HG03521 (cell line): ENCODE data around the gene PTPRK.

Experiments
- ATAC-seq: cut with Tn5 transposase; IDR thresholded peaks from one replicate; pipeline ENCODE4 v1.9.1; 2021; ENCODE audit warnings: mild to moderate bottlenecking, moderate library complexity; ENCODE audit not compliant: unreplicated experiment

PTPRK gene

GRCh38 chr6:128520436-128521281 lies at the start of gene PTPRK:
Gene PTPRK, minus strand, starts transcription at chr6:128520599. Its CDS starts 241 bp downstream, at chr6:128520358.
- peak; percentile 93 for ATAC-seq

DNA sequence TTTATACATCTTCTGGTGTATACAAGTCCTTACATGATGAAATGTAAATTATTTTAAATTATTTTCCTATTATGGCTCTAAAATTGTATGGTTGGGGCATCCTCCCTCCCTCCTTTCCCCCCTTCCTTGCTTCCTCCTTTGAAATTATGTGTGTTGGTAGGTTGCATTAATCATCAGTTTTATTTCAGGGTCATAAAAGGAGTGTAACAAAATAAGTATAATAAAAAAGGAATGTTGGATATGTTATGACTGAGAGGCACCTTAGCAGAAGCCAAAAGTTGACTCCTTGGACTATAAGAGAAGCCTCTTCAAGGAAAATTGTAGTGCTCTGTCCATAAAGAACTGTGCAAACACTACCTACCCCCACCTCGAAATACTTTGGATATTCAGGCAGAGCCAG lies 46.6 kb upstream of the PTPRK start:
- no peak for ATAC-seq

DNA sequence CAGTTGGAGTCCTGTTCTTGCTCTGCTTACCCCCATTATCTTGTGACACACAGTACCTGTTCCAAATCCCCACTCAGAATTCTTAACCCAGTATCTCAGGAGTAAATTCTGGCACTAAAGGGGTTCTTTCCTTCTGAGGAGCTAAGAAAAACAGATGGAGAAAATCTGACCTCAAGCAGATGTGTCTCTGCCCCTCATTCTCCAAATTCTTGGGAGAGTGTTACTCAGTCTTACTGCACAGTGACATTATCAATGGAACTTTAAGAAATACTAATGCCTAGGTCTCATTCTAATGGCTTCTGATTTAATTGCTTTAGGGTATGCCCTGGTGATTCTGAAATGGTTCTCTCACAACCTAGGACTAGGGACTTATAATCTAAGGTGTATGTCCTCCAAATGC lies 40.6 kb upstream of the PTPRK start:
- no peak for ATAC-seq

GRCh38 chr6:128558924-128559323 lies 38.5 kb upstream of the PTPRK start:
- ATAC-seq: no peak

DNA sequence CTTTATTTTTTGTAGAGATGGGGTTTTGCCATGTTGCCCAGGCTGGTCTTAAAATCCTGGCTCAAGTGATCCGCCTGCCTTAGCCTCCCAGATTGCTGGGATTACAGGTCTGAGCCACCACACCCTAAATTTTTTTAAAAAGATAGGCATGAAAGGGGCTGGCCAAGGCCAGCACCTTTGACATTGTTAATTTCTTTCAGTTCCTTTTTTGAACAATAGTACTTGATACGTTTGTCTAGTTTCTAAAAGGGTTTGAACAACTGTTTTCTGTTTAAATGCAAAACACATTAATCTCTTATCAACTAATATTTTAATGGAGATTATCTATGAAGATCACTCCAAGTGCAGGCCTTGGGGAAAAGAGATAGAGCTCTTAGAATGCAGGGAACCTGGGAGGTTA lies 37.6 kb upstream of the PTPRK start:
- ATAC-seq: peak; percentile 50

GRCh38 chr6:128557081-128557480 lies 36.7 kb upstream of the PTPRK start:
- no peak for ATAC-seq

DNA sequence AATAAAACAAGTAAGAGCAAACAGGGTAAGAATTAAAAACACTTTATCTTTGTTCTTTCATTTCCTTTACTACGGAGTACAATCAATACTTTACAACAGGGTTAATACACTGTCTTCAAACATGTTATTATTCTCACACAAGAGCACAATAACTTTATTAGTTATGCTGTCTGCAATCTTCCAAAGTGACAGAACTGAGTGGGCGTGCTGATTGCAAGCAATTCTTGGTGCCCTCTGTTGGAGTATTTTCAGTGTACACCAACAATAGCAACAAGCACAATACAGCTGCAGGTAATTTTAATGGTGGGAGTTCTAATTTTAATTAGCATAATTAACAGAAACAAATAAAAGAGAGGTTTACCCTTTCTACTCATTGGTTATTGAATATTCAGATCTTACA lies 33.9 kb upstream of the PTPRK start:
- ATAC-seq: no peak

- no peak for ATAC-seq
Observed at GRCh38 chr6:128541261-128541660, 20.9 kb upstream of the PTPRK start.

DNA sequence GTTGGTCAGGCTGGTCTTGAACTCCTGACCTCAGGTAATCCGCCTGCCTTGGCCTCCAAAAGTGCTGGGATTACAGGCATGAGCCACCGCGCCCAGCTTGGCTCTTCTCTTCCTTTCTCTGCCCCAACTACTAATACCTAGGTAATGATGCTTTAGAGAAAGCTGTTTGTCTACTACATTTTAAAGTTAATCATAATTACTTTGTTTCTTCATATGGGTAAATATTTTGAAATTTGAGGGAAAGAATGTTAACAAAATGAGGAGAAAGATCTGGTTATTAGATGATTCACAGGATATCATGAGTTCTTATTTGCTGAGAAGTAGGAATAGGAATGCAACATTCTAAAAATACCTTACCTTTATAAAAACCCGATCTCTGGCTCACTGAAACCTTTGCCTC lies 18.4 kb upstream of the PTPRK start:
- ATAC-seq: no peak

GRCh38 chr6:128532827-128533226 lies 12.4 kb upstream of the PTPRK start:
- no peak for ATAC-seq

GRCh38 chr6:128532136-128532535 lies 11.7 kb upstream of the PTPRK start:
- no peak for ATAC-seq

- ATAC-seq: no peak
Observed at GRCh38 chr6:128531696-128532095, 11.3 kb upstream of the PTPRK start.

- no peak for ATAC-seq
Observed at GRCh38 chr6:128528241-128528640, 7.8 kb upstream of the PTPRK start.

- no peak for ATAC-seq
Observed at GRCh38 chr6:128527375-128527774, 7.0 kb upstream of the PTPRK start.

GRCh38 chr6:128526152-128526914 lies 5.9 kb upstream of the PTPRK start:
- no peak for ATAC-seq

DNA sequence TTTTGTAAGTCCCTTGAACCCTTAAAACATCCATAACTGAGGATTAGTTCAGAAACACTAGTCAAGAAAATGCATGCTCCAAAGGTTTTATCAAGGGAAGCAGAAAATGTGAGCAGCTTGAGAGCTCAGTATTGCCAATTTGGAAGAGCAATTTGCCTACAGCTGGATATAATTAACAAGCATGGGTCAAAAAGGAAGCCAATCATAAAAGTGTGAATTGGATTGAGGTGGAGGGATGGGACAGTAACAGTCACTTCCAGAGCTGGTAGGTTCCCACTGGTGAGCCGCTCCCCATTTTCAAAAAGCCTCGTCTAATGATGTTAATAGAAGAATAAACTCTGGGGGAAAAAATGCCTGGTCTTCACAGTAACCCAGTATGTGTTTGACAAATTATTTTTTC lies 5.0 kb upstream of the PTPRK start:
- no peak for ATAC-seq

- no peak for ATAC-seq
Observed at GRCh38 chr6:128521282-128521632, 858 bp upstream of the PTPRK start.

DNA sequence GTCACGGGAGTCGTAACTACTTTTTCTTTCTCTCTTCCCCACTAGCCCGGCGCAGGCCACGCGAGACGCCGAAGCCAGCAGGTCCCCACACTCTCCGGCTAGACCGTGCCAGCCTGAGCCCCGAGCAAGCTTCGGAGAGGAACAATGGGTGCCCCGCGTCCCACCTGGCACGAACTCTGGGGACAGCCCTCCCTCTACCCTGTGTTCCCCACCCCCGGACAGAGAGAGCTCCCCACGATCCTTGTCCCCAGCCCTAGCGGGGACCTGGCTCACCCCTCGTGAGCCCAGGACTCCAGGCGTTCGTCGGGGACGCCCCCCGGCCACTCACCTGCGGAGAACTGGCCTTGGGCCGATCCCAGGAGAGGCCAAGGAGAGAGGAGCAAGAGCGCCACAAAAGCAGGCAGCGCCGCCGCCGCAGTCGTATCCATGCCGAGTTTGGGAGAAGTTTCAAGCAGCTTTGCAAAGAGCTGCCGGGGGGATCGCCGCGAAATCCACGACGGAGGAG lies 416 bp downstream of the PTPRK start:
- peak; percentile 18 for ATAC-seq

DNA sequence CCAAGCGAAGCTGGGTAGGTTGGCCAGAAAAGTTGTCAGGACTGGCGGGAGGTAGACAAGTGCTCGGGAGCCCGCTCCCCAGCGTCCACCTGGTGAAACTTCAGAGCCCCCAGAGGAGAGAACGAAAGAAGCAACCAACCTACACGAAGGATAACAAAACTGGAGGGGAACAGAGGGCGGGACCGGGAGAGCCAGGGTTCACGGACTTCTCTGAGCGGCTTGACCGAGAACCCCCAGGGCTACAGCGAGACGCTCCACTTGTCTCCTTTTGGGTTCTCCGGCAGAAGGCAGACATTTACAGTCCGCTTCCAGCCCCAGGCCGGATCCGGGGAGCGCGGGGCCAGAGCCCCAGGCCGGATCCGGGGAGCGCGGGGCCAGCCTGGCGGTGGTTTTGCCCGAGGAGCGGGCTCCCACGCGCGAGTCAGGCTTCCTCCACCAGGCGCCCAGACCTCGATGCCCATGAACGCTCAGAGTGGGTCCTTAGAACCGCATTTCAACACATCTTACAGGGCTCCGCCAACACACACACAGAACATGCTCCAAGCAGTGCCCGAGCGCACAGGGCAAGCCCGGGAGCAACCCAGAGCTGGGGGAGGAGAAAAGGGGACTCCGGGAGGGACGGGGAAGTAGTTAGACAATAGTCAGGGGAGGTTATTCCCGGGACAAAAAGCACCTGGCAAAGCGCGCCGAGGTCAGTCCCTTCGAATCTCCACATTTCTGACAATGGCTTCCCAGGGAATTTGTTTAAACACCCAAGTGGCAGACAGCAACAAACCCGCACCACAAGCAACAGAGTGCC lies 1.1 kb downstream of the PTPRK start:
- ATAC-seq: no peak

GRCh38 chr6:128518434-128519131 lies 1.8 kb downstream of the PTPRK start:
- ATAC-seq: no peak

DNA sequence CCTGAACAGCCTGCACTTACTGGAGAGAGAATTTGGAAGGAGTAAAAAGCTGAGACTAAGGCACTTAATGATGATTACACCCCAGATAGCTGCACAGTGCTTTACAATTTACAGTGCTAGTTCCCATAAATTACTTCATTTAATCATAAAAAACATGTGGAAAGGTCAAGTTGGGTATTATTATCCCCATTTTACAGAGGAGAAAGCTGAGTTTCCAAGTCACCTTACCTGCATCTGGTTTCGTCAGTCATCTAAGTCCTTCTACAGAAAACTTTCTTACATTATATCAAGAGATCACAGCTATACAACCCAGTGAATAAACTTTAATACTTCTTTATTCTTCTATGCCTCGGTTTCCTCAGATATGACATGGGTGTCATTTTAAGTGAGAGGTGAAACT lies 3.3 kb downstream of the PTPRK start:
- no peak for ATAC-seq
